Mesenchymal stem cell (in vitro differentiated cells and primary cell): ENCODE measurements around the gene AP1M1.

ENCODE experiments used
- DNase-seq: peaks from one replicate; pipeline ENCODE4 v3.0.0-alpha.2; 2013
- H2AFZ ChIP-seq: one replicate; pipeline ENCODE4 v1.6.1; 2013; ENCODE audit warnings: low read depth, mild to moderate bottlenecking, control low read depth, inconsistent platforms, low read length, moderate library complexity
- H2AK5ac ChIP-seq: 2 replicates; pipeline ENCODE4 v1.6.1; 2013; ENCODE audit warnings: low read length, moderate library complexity, mild to moderate bottlenecking, inconsistent platforms; ENCODE audit not compliant: severe bottlenecking
- H2BK120ac ChIP-seq: one replicate; pipeline ENCODE4 v1.6.1; 2013; ENCODE audit warnings: low read depth, mild to moderate bottlenecking, inconsistent platforms, low read length, moderate library complexity
- H2BK12ac ChIP-seq, 2 experiments: one replicate each; pipeline ENCODE4 v1.6.1; 2013; ENCODE audit warnings: inconsistent platforms in 2 of 2, low read length in 2 of 2, mild to moderate bottlenecking in 2 of 2, moderate library complexity in 2 of 2, control low read depth in 1 of 2
- H2BK15ac ChIP-seq: one replicate; pipeline ENCODE4 v1.6.1; 2013; ENCODE audit warnings: mild to moderate bottlenecking, low read depth, inconsistent platforms; ENCODE audit not compliant: poor library complexity, severe bottlenecking
- H2BK5ac ChIP-seq: 2 replicates; pipeline ENCODE4 v1.6.1; 2013; ENCODE audit warnings: low read depth, mild to moderate bottlenecking, low read length, control low read depth, inconsistent platforms; ENCODE audit not compliant: poor library complexity, severe bottlenecking
- H3K14ac ChIP-seq, 2 experiments: one replicate each; pipeline ENCODE4 v1.6.1; 2013; ENCODE audit warnings: inconsistent platforms in 2 of 2, low read length in 2 of 2, control low read depth in 1 of 2, mild to moderate bottlenecking in 1 of 2, moderate library complexity in 1 of 2
- H3K18ac ChIP-seq, 2 experiments: one replicate each; pipeline ENCODE4 v1.6.1; 2013; ENCODE audit warnings: inconsistent platforms in 2 of 2, low read length in 2 of 2, control low read depth in 1 of 2, low read depth in 1 of 2, mild to moderate bottlenecking in 1 of 2
- H3K23ac ChIP-seq, 2 experiments: one replicate each; pipeline ENCODE4 v1.6.1; 2013; ENCODE audit warnings: inconsistent platforms in 2 of 2, low read length in 2 of 2, mild to moderate bottlenecking in 2 of 2, moderate library complexity in 2 of 2, control low read depth in 1 of 2
- H3K27ac ChIP-seq: 2 replicates; pipeline ENCODE4 v1.5.1; 2013; ENCODE audit warnings: mild to moderate bottlenecking, moderate library complexity, low read length, control low read depth, inconsistent platforms; ENCODE audit not compliant: poor library complexity, severe bottlenecking
- H3K27me3 ChIP-seq, 2 experiments: 2 replicates each; pipeline versions ENCODE4 v1.6.1 to v1.7.0; 2013; ENCODE audit warnings: low read length in 2 of 2, mild to moderate bottlenecking in 2 of 2, moderate library complexity in 2 of 2, control low read depth in 1 of 2, inconsistent platforms in 1 of 2; ENCODE audit not compliant: control insufficient read depth in 1 of 2, insufficient read depth in 1 of 2
- H3K36me3 ChIP-seq, 2 experiments: 2 replicates each; pipeline versions ENCODE4 v1.6.1 to v1.7.0; 2013; ENCODE audit warnings: low read length in 2 of 2, control low read depth in 1 of 2, inconsistent platforms in 1 of 2, low read depth in 1 of 2, mild to moderate bottlenecking in 1 of 2; ENCODE audit not compliant: insufficient read depth in 2 of 2, control insufficient read depth in 1 of 2
- H3K4ac ChIP-seq, 2 experiments: one replicate each; pipeline ENCODE4 v1.6.1; 2013; ENCODE audit warnings: inconsistent platforms in 2 of 2, low read length in 2 of 2, mild to moderate bottlenecking in 2 of 2, moderate library complexity in 2 of 2, control low read depth in 1 of 2, low read depth in 1 of 2
- H3K4me1 ChIP-seq: 2 replicates; pipeline ENCODE4 v1.6.1; 2013; ENCODE audit warnings: low read depth, low read length, control low read depth; ENCODE audit not compliant: control insufficient read depth, insufficient read depth
- H3K4me2 ChIP-seq: 2 replicates; pipeline ENCODE4 v1.6.1; 2013; ENCODE audit warnings: low read length, mild to moderate bottlenecking, inconsistent platforms; ENCODE audit not compliant: poor library complexity, severe bottlenecking
- H3K4me3 ChIP-seq, 2 experiments: 2 replicates each; pipeline versions ENCODE4 v1.5.1 to v1.7.0; 2013; ENCODE audit warnings: low read length in 2 of 2, mild to moderate bottlenecking in 2 of 2, control low read depth in 1 of 2, low read depth in 1 of 2; ENCODE audit not compliant: insufficient read depth in 1 of 2
- H3K79me1 ChIP-seq: replicated peaks from 2 replicates; pipeline ENCODE4 v1.6.1; 2013; ENCODE audit warnings: mild to moderate bottlenecking, control low read depth, low read length, inconsistent platforms; ENCODE audit not compliant: poor library complexity, severe bottlenecking
- H3K9ac ChIP-seq: 2 replicates; pipeline ENCODE4 v1.7.0; 2013; ENCODE audit warnings: mild to moderate bottlenecking, low read length, moderate library complexity
- H3K9me3 ChIP-seq: 2 replicates; pipeline ENCODE4 v1.7.0; 2013; ENCODE audit warnings: mild to moderate bottlenecking, low read length; ENCODE audit not compliant: control insufficient read depth
- H4K8ac ChIP-seq: one replicate; pipeline ENCODE4 v1.6.1; 2013; ENCODE audit warnings: inconsistent platforms, mild to moderate bottlenecking, low read length, moderate library complexity
- H4K91ac ChIP-seq: one replicate; pipeline ENCODE4 v1.6.1; 2013; ENCODE audit warnings: mild to moderate bottlenecking, low read length, inconsistent platforms
- WGBS: methylation state at CpG from one replicate; pipeline ENCODE4 v1.1.7; 2013; ENCODE audit warnings: mixed read lengths; 5-methylcytosine and 5-hydroxymethylcytosine counted together

Gene AP1M1

GRCh38 chr19:16207490-16208025 is 9.8 kb downstream of the AP1M1 start:
- no peak overlapping the region for H3K4me3 ChIP-seq
- DNase-seq, result no peak
- H4K8ac ChIP-seq, result no peak overlapping the region
- H2BK12ac ChIP-seq, result no peak overlapping the region
- no peak overlapping the region for H3K4ac ChIP-seq
- H2BK15ac ChIP-seq, result no peak overlapping the region
- no peak overlapping the region for H3K23ac ChIP-seq
- no peak overlapping the region for H3K18ac ChIP-seq
- peaks cover 4% of the 10 kb centered on the region for H3K4me1 ChIP-seq
- no peak overlapping the region for H3K4me2 ChIP-seq
- no peak overlapping the region for H4K91ac ChIP-seq
- H3K79me1 ChIP-seq, result peaks cover 55% of the 10 kb centered on the region
- no peak overlapping the region for H2BK120ac ChIP-seq
- H2BK5ac ChIP-seq, result no peak overlapping the region
- no peak overlapping the region for H3K9ac ChIP-seq
- H3K14ac ChIP-seq, result no peak overlapping the region
- no peak overlapping the region for H3K27ac ChIP-seq
- 96% methylated on average over 9 of the region's 12 CpGs for WGBS
- H3K36me3 ChIP-seq, result peaks cover 78 to 97% of the 10 kb centered on the region in 2 experiments
- no peaks in the 10 kb centered on the region for H3K27me3 ChIP-seq
- H2AK5ac ChIP-seq, result no peak overlapping the region
- no peaks in the 10 kb centered on the region for H3K9me3 ChIP-seq
- H2AFZ ChIP-seq, result no peak overlapping the region

- Histone ChIP-seq H3K4me1 (peaks cover 4% of the 10 kb centered on the region), H3K27ac (no peak overlapping the region), H4K8ac (no peak overlapping the region), H2BK120ac (no peak overlapping the region), H3K27me3 (no peaks in the 10 kb centered on the region), H2BK5ac (no peak overlapping the region), H2AK5ac (no peak overlapping the region), H2AFZ (no peak overlapping the region), H3K9me3 (no peaks in the 10 kb centered on the region), H3K14ac (no peak overlapping the region), H3K23ac (no peak overlapping the region), H3K79me1 (peaks cover 50% of the 10 kb centered on the region), H3K18ac (no peak overlapping the region), H3K36me3 (peaks cover 73 to 97% of the 10 kb centered on the region in 2 experiments), H3K4me3 (no peak overlapping the region), H2BK12ac (no peak overlapping the region), H2BK15ac (no peak overlapping the region), H3K4ac (no peak overlapping the region), H4K91ac (no peak overlapping the region), H3K4me2 (no peak overlapping the region), H3K9ac (no peak overlapping the region)
- no peak for DNase-seq
- WGBS, result 96% methylated on average over 20 of the region's 21 CpGs
These were observed 10.5 kb downstream of the AP1M1 start for GRCh38 chr19:16208064-16208759.

GRCh38 chr19:16208847-16209665 is 11.3 kb downstream of the AP1M1 start:
- Histone ChIP-seq H2BK120ac (no peak overlapping the region), H2BK5ac (no peak overlapping the region), H3K4me2 (no peak overlapping the region), H3K4me3 (no peak overlapping the region), H4K8ac (no peak overlapping the region), H3K9ac (no peak overlapping the region), H3K27ac (no peak overlapping the region), H3K23ac (no peak overlapping the region), H2BK12ac (no peak overlapping the region), H3K14ac (no peak overlapping the region), H3K27me3 (no peaks in the 10 kb centered on the region), H3K36me3 (peaks cover 64 to 93% of the 10 kb centered on the region in 2 experiments), H3K79me1 (peaks cover 42% of the 10 kb centered on the region), H3K9me3 (no peaks in the 10 kb centered on the region), H3K4ac (no peak overlapping the region), H4K91ac (no peak overlapping the region), H3K18ac (no peak overlapping the region), H2AFZ (no peak overlapping the region), H3K4me1 (peaks cover 2% of the 10 kb centered on the region), H2BK15ac (no peak overlapping the region), H2AK5ac (no peak overlapping the region)
- WGBS, result 97% methylated on average over 22 of the region's 29 CpGs
- DNase-seq, result no peak

DNA sequence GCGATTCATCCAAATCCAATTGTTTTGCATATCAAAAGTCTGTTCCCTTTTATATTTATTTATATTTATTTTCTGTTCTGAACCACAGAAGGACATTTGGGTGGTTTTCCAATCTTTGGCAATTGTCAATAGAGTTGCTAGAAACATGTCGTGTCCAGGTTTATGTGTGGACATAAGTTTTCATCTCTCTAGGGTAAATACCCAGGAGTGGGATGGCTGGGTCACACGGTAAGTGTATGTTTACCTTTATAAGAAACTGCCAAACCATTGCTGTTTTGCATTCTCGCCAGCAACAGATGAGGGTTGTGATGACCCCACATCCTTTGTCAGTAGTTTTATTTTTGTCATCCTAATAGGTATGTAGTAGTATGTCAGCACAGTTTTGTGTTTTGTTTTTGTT is 12.5 kb downstream of the AP1M1 start:
- no peak overlapping the region for H3K18ac ChIP-seq
- no peaks in the 10 kb centered on the region for H3K27me3 ChIP-seq
- no peak overlapping the region for H2BK120ac ChIP-seq
- over 99% methylated on average over 3 of the region's 4 CpGs for WGBS
- H3K23ac ChIP-seq, result no peak overlapping the region
- H3K36me3 ChIP-seq, result peaks cover 59 to 90% of the 10 kb centered on the region in 2 experiments
- H2AK5ac ChIP-seq, result no peak overlapping the region
- DNase-seq, result no peak
- no peak overlapping the region for H3K4me3 ChIP-seq
- no peak overlapping the region for H3K14ac ChIP-seq
- peaks cover 2% of the 10 kb centered on the region for H3K4me1 ChIP-seq
- H2BK5ac ChIP-seq, result no peak overlapping the region
- no peak overlapping the region for H3K9ac ChIP-seq
- H4K91ac ChIP-seq, result no peak overlapping the region
- H3K4ac ChIP-seq, result no peak overlapping the region
- H3K79me1 ChIP-seq, result peaks cover 34% of the 10 kb centered on the region
- H2BK12ac ChIP-seq, result no peak overlapping the region
- H3K4me2 ChIP-seq, result no peak overlapping the region
- H3K9me3 ChIP-seq, result no peaks in the 10 kb centered on the region
- H2AFZ ChIP-seq, result no peak overlapping the region
- H3K27ac ChIP-seq, result no peak overlapping the region
- no peak overlapping the region for H2BK15ac ChIP-seq
- no peak overlapping the region for H4K8ac ChIP-seq
